ENCODE measurements around the gene ZCCHC13. TPM values are rescaled to one million over a fixed set of nuclear protein-coding genes. Genes with fewer than 3 reads are reported as not detected.

Gene ZCCHC13
- total and polyA plus RNA-seq, 10 donors = not detected

GRCh38 chrX:74270393-74270792 lies 33.6 kb upstream of the ZCCHC13 start:
- Histone ChIP-seq H3K4me1 (no peaks in the 10 kb centered on the region), H3K27ac (no peak overlapping the region), H3K36me3 (peaks cover 0 to 67% (median 11%) of the 10 kb centered on the region in 6 donors), H3K27me3 (replicated peaks in 1 of 7) (no peaks in the 10 kb centered on the region), H3K9me3 (no peaks in the 10 kb centered on the region), H3K4me3 (no peak overlapping the region)
- intact Hi-C loops (cut with DNase I; ENCODE audit: low total_unique reads) = no loop called here
- TF ChIP-seq POLR2AphosphoS5 (IDR thresholded peaks at IDR 0.05) (no peak), POLR2A (IDR thresholded peaks at IDR 0.05) (no peak), CTCF (IDR thresholded peaks at IDR 0.05 in 8 of 11, conservative IDR thresholded peaks at IDR 0.05 in 3 of 11) (no peak)
- DNase-seq = no peak
- WGBS, 5 donors = 79 to 100% (median 92%) methylated on average over 3 of the region's 3 CpGs

GRCh38 chrX:74272230-74272629 lies 31.8 kb upstream of the ZCCHC13 start:
- Histone ChIP-seq H3K27ac (no peak overlapping the region), H3K9me3 (no peaks in the 10 kb centered on the region), H3K4me1 (no peaks in the 10 kb centered on the region), H3K4me3 (no peak overlapping the region), H3K27me3 (replicated peaks in 1 of 7) (no peaks in the 10 kb centered on the region), H3K36me3 (peaks cover 0 to 86% (median 17%) of the 10 kb centered on the region in 6 donors)
- DNase-seq = no peak
- 56 to 82% (median 61%) methylated on average over 2 of the region's 2 CpGs for WGBS, 5 donors
- intact Hi-C loops (cut with DNase I; ENCODE audit: low total_unique reads) = no loop called here
- no peak for TF ChIP-seq POLR2A (IDR thresholded peaks at IDR 0.05)

GRCh38 chrX:74274516-74274915 lies 29.5 kb upstream of the ZCCHC13 start:
- H3K27me3 ChIP-seq (replicated peaks in 1 of 7) = no peaks in the 10 kb centered on the region
- intact Hi-C loops (cut with DNase I; ENCODE audit: low total_unique reads) = no loop called here
- H3K36me3 ChIP-seq = peaks cover 0 to 91% (median 26%) of the 10 kb centered on the region in 6 donors

GRCh38 chrX:74277320-74277719 lies 26.7 kb upstream of the ZCCHC13 start:
- no peak for DNase-seq
- Histone ChIP-seq H3K27me3 (replicated peaks in 1 of 7) (no peaks in the 10 kb centered on the region), H3K36me3 (peaks cover 0 to 93% (median 40%) of the 10 kb centered on the region in 6 donors), H3K27ac (no peak overlapping the region), H3K4me3 (no peak overlapping the region), H3K4me1 (no peaks in the 10 kb centered on the region), H3K9me3 (no peaks in the 10 kb centered on the region)
- no peak for TF ChIP-seq POLR2A (IDR thresholded peaks at IDR 0.05)
- no peak for TF ChIP-seq CTCF (IDR thresholded peaks at IDR 0.05 in 8 of 11, conservative IDR thresholded peaks at IDR 0.05 in 3 of 11)
- TF ChIP-seq POLR2AphosphoS5 (IDR thresholded peaks at IDR 0.05) = no peak
- intact Hi-C loops (cut with DNase I; ENCODE audit: low total_unique reads) = no loop called here
- WGBS, 5 donors = 86 to 91% (median 88%) methylated on average over 3 of the region's 3 CpGs

More at GRCh38 chrX:74274516-74274915, 29.5 kb upstream of the ZCCHC13 start:
- Histone ChIP-seq H3K4me1 (no peaks in the 10 kb centered on the region), H3K27ac (no peak overlapping the region), H3K4me3 (no peak overlapping the region), H3K9me3 (no peaks in the 10 kb centered on the region)
- no peak for DNase-seq
- WGBS, 5 donors = 76 to 93% (median 91%) methylated on average over 5 of the region's 5 CpGs
- TF ChIP-seq CTCF (IDR thresholded peaks at IDR 0.05 in 8 of 11, conservative IDR thresholded peaks at IDR 0.05 in 3 of 11) (no peak), POLR2A (IDR thresholded peaks at IDR 0.05) (no peak), POLR2AphosphoS5 (IDR thresholded peaks at IDR 0.05) (no peak)

- no peak for TF ChIP-seq POLR2A (IDR thresholded peaks at IDR 0.05)
- Histone ChIP-seq H3K27me3 (replicated peaks in 1 of 7) (no peaks in the 10 kb centered on the region), H3K4me1 (no peaks in the 10 kb centered on the region), H3K27ac (no peak overlapping the region), H3K4me3 (no peak overlapping the region), H3K9me3 (no peaks in the 10 kb centered on the region), H3K36me3 (peaks cover 0 to 91% (median 40%) of the 10 kb centered on the region in 6 donors)
- intact Hi-C loops (cut with DNase I; ENCODE audit: low total_unique reads) = no loop called here
- DNase-seq = no peak
- WGBS, 5 donors = 100% methylated on average over 1 of the region's 1 CpG
Measured at GRCh38 chrX:74277846-74278245, 26.1 kb upstream of the ZCCHC13 start.
